Rectal smooth muscle tissue (tissue), 1 donor: Measurements from ENCODE around the gene CPA5.

ENCODE experiments used
- H3K27ac ChIP-seq: one replicate; pipeline ENCODE4 v1.7.0; 2013; ENCODE audit warnings: low read depth, low read length, inconsistent platforms
- H3K27me3 ChIP-seq: one replicate; pipeline ENCODE4 v1.7.0; 2013; ENCODE audit warnings: low read length; ENCODE audit not compliant: control insufficient read depth, insufficient read depth
- H3K36me3 ChIP-seq: one replicate; pipeline ENCODE4 v1.7.0; 2013; ENCODE audit warnings: low read length; ENCODE audit not compliant: control insufficient read depth, insufficient read depth
- H3K4me1 ChIP-seq: one replicate; pipeline ENCODE4 v1.7.0; 2013; ENCODE audit warnings: low read length; ENCODE audit not compliant: control insufficient read depth, insufficient read depth
- H3K4me3 ChIP-seq: one replicate; pipeline ENCODE4 v1.7.0; 2013; ENCODE audit warnings: low read length
- H3K9ac ChIP-seq: one replicate; pipeline ENCODE4 v1.7.0; 2013; ENCODE audit warnings: low read length

Gene CPA5

DNA sequence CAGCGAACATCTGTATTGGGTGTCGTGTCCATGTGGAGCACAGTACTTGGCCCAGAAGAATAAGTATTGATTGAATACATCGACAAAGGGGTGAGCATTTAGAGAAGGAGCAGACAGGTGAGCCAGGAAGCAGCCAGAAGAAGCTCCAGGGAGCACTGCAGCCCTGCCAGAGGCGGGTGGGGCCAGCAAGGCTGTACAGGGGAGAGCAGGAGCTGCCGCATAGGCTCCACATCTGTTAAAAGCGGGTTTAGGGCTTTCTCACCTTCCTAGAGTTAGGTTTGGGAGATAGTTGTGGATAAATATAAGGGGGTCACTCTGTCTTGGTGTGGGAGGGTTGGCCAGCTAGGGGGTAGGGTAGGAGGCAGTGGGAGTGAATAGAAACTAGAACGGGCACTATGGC, 34.4 kb downstream of the CPA5 start:
- Histone ChIP-seq H3K27ac (no peak overlapping the region), H3K9ac (no peak overlapping the region), H3K36me3 (no peaks in the 10 kb centered on the region), H3K27me3 (no peaks in the 10 kb centered on the region), H3K4me3 (no peak overlapping the region), H3K4me1 (peaks cover 10% of the 10 kb centered on the region)

DNA sequence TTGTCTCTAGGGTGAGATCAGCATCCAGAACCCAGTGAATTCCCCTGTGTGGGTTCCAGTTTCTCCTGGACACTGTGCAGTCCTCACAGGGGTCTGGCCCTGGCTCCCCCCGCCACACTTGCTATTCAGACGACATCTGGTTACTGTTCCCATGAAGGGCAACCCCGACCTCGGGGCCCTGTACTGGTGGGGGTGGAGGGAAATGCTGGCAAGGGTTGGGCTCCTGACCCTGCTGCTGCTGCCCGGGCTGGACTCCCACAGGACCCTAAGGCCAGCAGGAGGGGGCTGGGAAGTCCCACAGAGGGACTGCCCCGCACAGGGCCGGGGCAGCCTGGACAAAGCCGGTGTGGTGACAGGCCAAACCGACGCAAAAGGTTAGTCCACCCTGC, 34.9 kb downstream of the CPA5 start:
- H3K4me3 ChIP-seq, result no peak overlapping the region
- H3K9ac ChIP-seq, result no peak overlapping the region
- no peaks in the 10 kb centered on the region for H3K27me3 ChIP-seq
- H3K27ac ChIP-seq, result no peak overlapping the region
- peaks cover 4% of the 10 kb centered on the region for H3K4me1 ChIP-seq
- H3K36me3 ChIP-seq, result no peaks in the 10 kb centered on the region

DNA sequence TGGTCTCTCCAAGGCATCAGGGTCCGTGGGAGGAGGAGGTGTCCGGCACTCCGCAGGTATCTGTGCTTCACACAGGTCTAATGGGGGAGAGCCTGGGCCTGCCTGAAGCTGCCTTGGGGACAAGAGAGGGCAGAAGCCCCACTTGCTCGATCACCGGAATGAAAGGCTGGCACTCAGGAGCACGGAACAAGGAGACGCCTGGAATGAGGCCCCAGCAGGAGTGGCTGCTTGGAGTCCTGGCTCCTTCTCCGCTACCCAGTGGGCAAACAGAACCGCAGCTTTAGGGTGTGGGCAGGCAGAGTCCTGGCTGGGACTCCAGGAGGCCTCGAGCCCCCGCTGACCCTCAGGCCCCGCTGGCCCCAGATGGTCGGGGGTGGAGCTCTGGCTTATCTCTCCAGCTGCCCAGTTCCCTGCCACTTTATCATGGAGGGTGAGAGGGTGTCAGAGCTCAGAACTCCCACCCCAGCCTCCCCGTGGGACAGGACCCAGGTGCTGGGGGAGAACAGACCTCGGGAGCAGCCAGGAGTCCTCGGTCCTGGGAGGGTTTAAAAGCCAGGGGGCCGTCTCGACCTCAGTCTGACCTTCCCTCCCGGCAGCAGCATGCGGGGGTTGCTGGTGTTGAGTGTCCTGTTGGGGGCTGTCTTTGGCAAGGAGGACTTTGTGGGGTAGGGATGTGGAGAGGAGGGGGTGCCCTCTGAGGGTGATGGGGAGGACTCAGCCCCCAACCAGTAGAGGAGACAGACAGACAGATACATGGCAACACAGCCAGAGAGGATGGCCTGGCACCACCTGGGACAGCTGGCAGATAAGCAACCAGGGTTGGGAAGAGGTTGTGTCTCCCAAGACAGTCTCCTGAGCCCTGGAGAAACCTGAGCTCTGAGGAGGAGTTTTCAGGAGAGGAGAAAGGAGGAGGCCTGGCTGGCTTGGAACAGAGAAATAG, 35.6 kb downstream of the CPA5 start, which contains the start of gene CPA1:
Gene CPA1, plus strand, starts transcription at position 574 of the 940 bp plus-strand sequence. Its CDS starts 27 bp downstream, at position 601.
- Histone ChIP-seq H3K4me1 (peaks cover 4% of the 10 kb centered on the region), H3K36me3 (no peaks in the 10 kb centered on the region), H3K27ac (no peak within 1 kb of the TSS), H3K9ac (no peak within 1 kb of the TSS), H3K4me3 (no peak within 1 kb of the TSS), H3K27me3 (no peaks in the 10 kb centered on the region)

DNA sequence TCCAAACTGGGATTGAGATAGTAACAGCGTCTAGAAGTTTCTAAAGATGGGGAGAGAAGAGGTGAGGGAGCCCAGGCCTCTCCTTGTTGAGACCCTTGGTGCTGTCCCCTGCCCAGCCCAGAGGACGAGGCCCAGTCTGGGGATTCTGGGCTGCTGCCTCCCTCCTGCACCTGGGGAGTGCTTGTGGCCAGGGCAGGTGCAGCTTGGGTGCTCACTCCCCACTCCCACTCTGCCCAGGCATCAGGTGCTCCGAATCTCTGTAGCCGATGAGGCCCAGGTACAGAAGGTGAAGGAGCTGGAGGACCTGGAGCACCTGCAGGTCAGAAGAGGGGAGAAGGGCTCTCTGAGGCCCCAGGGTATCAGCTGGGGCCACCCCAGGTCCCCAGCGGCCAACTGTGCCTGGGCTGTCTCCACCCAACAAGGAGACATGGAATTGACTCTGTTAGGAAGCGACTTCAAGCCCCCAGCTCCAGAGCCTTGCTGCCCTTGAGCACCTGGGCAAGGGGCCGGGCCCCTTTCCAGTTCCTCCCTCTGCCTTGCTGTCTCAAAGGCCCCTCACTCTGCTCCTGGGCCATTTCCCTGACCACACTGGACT, 36.3 kb downstream of the CPA5 start:
- H3K36me3 ChIP-seq, result no peaks in the 10 kb centered on the region
- H3K27me3 ChIP-seq, result no peaks in the 10 kb centered on the region
- no peak overlapping the region for H3K27ac ChIP-seq
- H3K4me1 ChIP-seq, result peaks cover 4% of the 10 kb centered on the region
- H3K9ac ChIP-seq, result no peak overlapping the region
- H3K4me3 ChIP-seq, result no peak overlapping the region

DNA sequence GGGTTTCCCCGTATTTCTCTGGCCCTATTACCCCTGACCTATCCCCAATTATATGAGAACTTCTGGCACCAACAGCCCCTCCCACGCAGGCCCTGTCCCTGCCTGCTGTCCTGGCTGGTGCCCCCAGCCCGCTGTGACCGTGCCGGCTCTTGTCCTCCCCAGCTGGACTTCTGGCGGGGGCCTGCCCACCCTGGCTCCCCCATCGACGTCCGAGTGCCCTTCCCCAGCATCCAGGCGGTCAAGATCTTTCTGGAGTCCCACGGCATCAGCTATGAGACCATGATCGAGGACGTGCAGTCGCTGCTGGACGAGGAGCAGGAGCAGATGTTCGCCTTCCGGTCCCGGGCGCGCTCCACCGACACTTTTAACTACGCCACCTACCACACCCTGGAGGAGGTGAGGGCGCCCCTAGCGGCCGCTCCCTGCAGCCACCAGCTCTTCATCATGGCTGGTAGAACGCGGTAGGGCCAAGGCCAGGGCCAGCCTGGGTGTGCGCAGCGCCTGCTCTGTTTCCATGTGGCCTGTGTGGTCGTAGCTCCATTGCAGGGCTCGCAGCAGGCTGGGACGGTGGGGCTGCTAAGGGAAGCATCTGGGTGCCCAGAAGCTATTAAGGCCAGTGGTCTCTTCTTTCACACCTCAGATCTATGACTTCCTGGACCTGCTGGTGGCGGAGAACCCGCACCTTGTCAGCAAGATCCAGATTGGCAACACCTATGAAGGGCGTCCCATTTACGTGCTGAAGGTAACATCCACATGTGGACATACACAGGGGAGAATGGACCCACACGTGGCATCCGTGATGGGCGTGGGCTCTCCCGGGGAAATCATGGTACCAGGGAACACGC, 37.1 kb downstream of the CPA5 start:
- Histone ChIP-seq H3K4me1 (peaks cover 4% of the 10 kb centered on the region), H3K36me3 (no peaks in the 10 kb centered on the region), H3K27ac (no peak overlapping the region), H3K4me3 (no peak overlapping the region), H3K27me3 (no peaks in the 10 kb centered on the region), H3K9ac (no peak overlapping the region)

DNA sequence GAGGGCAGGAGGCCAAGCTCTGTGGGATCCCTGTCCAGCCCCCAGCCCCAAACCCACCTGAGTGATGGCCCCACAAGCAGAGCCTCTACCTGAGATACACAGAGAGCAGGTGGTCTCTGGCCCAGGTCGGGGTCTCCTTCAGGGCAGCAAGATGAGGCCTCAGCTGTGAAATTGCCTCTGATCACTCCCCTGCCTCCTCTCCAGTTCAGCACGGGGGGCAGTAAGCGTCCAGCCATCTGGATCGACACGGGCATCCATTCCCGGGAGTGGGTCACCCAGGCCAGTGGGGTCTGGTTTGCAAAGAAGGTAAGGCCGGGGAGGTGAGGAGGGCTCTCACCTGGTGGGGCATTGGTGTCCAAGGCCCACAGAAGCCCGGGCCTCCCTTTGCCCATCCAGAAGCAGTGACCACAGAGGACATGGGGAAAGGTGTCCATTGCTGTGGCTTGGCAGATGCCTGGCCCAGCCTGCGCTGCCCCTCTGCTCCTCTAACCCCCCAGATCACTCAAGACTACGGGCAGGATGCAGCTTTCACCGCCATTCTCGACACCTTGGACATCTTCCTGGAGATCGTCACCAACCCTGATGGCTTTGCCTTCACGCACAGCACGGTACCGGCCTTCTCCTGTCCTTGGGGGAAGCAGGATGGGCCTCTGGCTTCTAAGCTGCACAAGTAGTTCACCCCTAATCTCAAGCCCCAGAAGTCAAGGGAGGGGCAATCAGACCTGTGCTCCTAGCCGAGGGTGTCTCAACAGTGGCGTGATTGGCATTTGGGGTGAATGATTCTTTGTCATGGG, 38.8 kb downstream of the CPA5 start:
- Histone ChIP-seq H3K4me1 (peaks cover 4% of the 10 kb centered on the region), H3K9ac (no peak overlapping the region), H3K27me3 (no peaks in the 10 kb centered on the region), H3K36me3 (no peaks in the 10 kb centered on the region), H3K27ac (no peak overlapping the region), H3K4me3 (no peak overlapping the region)

DNA sequence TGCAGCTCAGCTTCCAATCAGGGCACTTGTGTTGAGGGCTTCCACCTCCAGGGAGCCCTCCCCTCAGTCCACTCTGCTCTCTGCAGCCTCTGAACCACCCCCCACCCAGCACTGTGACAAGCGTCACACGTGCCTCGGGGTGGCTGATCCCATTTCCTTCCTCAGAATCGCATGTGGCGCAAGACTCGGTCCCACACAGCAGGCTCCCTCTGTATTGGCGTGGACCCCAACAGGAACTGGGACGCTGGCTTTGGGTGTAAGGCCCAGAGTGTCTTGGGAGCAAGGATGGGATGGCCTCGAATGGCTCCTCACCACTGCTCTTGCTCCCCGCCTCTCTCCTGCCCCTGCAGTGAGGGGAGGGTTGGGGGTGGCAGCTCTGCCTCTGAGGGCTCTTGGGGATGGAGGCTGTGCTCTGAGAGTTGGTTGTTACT, 39.8 kb downstream of the CPA5 start:
- Histone ChIP-seq H3K27me3 (no peaks in the 10 kb centered on the region), H3K36me3 (no peaks in the 10 kb centered on the region), H3K27ac (no peak overlapping the region), H3K4me1 (peaks cover 4% of the 10 kb centered on the region), H3K9ac (no peak overlapping the region), H3K4me3 (no peak overlapping the region)

DNA sequence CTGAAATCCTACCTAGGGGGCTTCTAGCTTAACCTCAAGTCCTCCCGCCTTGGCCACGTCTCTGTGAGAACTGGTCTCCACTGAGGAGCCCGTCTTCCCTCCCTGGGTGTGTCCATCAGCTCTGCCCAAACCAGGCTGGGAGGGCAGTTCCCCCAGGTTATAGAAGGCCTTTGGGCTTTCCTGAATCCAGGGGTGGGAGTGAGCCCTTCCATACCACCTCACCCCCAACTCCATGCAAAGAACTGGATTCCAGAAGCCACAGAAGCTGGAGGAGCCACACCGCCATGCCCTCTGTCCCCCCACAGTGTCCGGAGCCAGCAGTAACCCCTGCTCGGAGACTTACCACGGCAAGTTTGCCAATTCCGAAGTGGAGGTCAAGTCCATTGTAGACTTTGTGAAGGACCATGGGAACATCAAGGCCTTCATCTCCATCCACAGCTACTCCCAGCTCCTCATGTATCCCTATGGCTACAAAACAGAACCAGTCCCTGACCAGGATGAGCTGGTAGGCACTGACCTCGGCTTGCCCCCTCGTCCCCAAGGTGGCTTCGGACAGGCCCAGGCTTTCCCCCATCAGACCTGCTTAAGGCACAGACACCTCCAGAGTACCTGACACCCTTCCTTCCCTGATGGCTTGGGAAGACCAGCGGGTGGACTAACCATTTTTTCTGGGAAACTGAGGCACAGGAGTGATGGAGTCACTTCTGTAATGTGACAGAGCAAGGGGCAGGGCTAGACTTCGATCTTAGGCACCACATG, 40.4 kb downstream of the CPA5 start:
- Histone ChIP-seq H3K27me3 (no peaks in the 10 kb centered on the region), H3K27ac (no peak overlapping the region), H3K36me3 (no peaks in the 10 kb centered on the region), H3K9ac (no peak overlapping the region), H3K4me1 (peaks cover under 1% of the 10 kb centered on the region), H3K4me3 (no peak overlapping the region)

DNA sequence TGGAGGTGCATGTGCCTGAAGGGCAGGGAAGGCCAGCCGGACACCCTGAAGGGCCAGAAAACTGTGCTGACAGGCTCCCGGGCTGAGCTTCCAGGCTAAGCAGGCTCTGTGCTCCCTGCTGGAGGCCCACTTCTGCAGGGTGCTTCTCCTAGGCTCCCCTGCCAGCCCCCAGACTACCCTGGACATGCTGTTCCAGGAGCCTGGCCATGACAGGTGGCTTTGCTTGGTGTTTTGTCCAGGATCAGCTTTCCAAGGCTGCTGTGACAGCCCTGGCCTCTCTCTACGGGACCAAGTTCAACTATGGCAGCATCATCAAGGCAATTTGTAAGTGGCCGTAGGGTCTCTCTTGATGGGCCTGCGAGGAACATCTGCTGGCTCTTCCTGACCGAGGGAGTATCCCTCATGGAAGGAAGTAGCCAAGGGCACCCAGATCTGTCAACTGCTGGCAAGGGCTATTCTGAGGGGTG, 41.0 kb downstream of the CPA5 start:
- Histone ChIP-seq H3K4me1 (no peaks in the 10 kb centered on the region), H3K27ac (no peak overlapping the region), H3K4me3 (no peak overlapping the region), H3K27me3 (no peaks in the 10 kb centered on the region), H3K9ac (no peak overlapping the region), H3K36me3 (no peaks in the 10 kb centered on the region)

DNA sequence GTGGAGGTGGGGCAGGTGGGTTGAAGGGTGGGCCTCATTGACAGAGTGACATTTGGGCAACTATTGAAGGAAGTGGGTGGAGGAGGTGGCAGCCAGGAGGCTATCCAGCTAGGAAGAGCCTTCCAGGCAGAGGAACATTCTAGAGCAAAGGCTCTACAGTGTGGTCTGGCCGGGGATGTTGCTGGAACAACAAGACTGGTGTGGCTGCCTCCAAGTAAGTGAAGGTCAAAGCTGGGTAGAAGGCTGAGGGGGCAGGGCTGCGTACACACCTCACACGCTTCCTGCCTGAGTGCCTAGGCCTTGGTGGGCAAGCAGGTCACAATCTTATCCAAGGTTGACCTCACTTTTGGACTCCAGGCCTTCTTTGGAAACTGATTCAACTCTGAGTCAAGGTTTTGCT, 42.3 kb downstream of the CPA5 start:
- no peak overlapping the region for H3K27ac ChIP-seq
- no peaks in the 10 kb centered on the region for H3K27me3 ChIP-seq
- no peaks in the 10 kb centered on the region for H3K4me1 ChIP-seq
- no peak overlapping the region for H3K4me3 ChIP-seq
- H3K36me3 ChIP-seq, result no peaks in the 10 kb centered on the region
- H3K9ac ChIP-seq, result no peak overlapping the region

DNA sequence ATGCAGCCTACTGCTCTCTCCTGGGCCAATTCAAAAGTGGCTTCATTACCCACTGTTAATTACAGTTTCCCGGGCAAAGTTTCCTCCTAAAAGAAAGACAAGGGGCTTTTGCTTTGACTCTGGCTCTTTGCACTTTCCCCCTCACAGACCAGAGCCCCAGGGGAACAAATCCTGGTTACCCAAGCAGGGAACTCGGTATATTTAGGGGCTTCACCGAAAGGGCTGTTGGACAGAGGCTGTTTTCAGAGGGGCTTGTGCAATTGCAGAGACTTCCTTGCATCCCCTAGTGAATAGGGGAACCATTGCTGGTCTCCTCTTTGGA, 42.7 kb downstream of the CPA5 start:
- H3K27ac ChIP-seq, result no peak overlapping the region
- no peak overlapping the region for H3K4me3 ChIP-seq
- H3K9ac ChIP-seq, result no peak overlapping the region
- H3K36me3 ChIP-seq, result no peaks in the 10 kb centered on the region
- no peaks in the 10 kb centered on the region for H3K27me3 ChIP-seq
- H3K4me1 ChIP-seq, result no peaks in the 10 kb centered on the region
